Vagina (tissue), 2 donors: ENCODE data around the gene MARK2. TPM values are rescaled to one million over a fixed set of nuclear protein-coding genes. Genes with fewer than 3 reads are reported as not detected.
A peak's percentile ranks its signal among the peaks of the same experiment; 100 is the strongest.

ENCODE experiments used
- DNase-seq, 2 donors: peaks; one replicate each; pipeline ENCODE4 v3.0.0-alpha.2; 2017; ENCODE audit errors: extremely low spot score in 2 of 2
- H3K27ac ChIP-seq: fragments of 200-600 bp; sonication (generic); one replicate; pipeline ENCODE4 v1.5.1; 2019
- H3K27me3 ChIP-seq: fragments of 200-600 bp; sonication (generic); one replicate; pipeline ENCODE4 v1.5.1; 2019
- H3K36me3 ChIP-seq, 2 donors: fragments of 200-600 bp; sonication (generic); one replicate each; pipeline ENCODE4 v1.5.1; 2017 to 2019
- H3K4me1 ChIP-seq: fragments of 200-600 bp; sonication (generic); one replicate; pipeline ENCODE4 v1.5.1; 2019
- H3K4me3 ChIP-seq, 2 donors: fragments of 200-600 bp; sonication (generic); 1 replicate in 1 of 2; 2 replicates in 1 of 2; pipeline ENCODE4 v1.5.1; 2016 to 2019
- H3K9me3 ChIP-seq: fragments of 200-600 bp; sonication (generic); one replicate; pipeline ENCODE4 v1.5.1; 2019
- POLR2A ChIP-seq, 2 donors: fragments of 450-650 bp; IDR thresholded peaks; one replicate each; pipeline ENCODE4 v1.6.1; 2017; ENCODE audit warnings: antibody characterized with exemption in 2 of 2, mild to moderate bottlenecking in 2 of 2, moderate library complexity in 2 of 2
- POLR2AphosphoS5 ChIP-seq, 2 donors: sonication (generic); formaldehyde crosslinking; IDR thresholded peaks; one replicate each; pipeline ENCODE4 v1.9.0; 2017; ENCODE audit warnings: antibody characterized with exemption in 2 of 2, mild to moderate bottlenecking in 2 of 2, low read depth in 1 of 2; ENCODE audit not compliant: insufficient read depth in 1 of 2
- intact Hi-C: fragments of 100-400 bp; cut with DNase I; formaldehyde crosslinking; loops from one replicate; pipeline ENCODE4 v1.15.1; 2023
- total RNA-seq: library from RNA; depleted of rRNA; stranded (reverse); fragments of >200 nt; gene quantifications from one replicate; pipeline ENCODE4 v1.2.3, GENCODE V29; 2016
- TF ChIP-seq, protein P1 (sequence below), 3 experiments: fragments of 450-650 bp in 2 of 3; fragments of 200-600 bp in 1 of 3; sonication (generic) in 1 of 3; IDR thresholded peaks; one replicate each; pipeline ENCODE4 v1.5.1; 2017 to 2019; ENCODE audit warnings: antibody characterized with exemption in 3 of 3, mild to moderate bottlenecking in 2 of 3, moderate library complexity in 2 of 3

The MARK2 gene
- total RNA-seq, 1 donor from 2014 or later, result 35.6 TPM

DNA sequence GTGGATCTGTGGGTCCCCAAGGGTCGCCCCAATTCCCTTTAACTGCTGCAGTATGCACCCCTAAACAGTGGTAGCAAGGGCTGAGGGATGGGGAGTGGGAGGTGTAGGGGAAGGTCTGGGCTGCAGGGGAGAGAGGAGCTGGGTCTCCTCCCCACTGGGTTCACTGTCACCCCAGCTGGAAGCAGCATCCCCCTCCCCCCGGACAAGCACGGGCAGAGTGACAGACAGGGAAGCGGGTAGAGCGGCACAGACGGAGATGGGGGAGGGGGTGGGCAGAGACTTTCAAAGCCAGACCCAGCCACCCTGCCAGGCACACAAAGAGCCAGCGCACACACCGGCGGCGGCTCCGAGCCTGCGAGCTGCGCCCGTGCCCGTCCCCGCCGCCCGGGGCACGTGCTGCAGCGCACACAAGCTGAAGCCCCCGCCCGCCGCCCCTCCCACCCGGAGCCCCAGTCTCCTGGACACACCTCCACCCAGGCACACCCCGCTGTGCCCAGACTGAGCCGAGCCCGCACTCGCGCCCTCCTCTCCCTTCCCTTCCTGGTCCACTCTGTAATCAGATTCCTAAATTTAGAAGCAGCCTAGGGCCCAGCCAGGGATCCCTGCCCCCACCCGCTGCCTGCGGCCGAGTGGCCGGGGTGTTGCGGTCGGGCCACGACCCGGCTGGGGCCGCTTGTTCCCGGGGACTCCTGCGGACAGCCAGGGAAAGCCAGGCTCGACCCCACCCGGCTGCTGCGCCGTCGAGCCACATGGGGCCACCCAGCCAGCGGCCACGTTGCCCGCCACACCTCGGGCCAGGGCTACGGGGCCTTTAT lies 79.0 kb downstream of the MARK2 start:
- Histone ChIP-seq H3K4me3 (peak overlapping the region; percentile 52 to 53), H3K27ac (peak overlapping the region; percentile 81), H3K4me1 (peaks cover 56% of the 10 kb centered on the region), H3K36me3 (no peaks in the 10 kb centered on the region), H3K9me3 (no peaks in the 10 kb centered on the region), H3K27me3 (no peaks in the 10 kb centered on the region)
- TF ChIP-seq POLR2A (IDR thresholded peaks at IDR 0.05) (no peak), POLR2AphosphoS5 (IDR thresholded peaks at IDR 0.05; ENCODE audit: insufficient read depth in 1 of 2, low read depth in 1 of 2) (peak in 1 of 2 donors; percentile 55)
- intact Hi-C loops, result no loop called here
- DNase-seq, result no peak

DNA sequence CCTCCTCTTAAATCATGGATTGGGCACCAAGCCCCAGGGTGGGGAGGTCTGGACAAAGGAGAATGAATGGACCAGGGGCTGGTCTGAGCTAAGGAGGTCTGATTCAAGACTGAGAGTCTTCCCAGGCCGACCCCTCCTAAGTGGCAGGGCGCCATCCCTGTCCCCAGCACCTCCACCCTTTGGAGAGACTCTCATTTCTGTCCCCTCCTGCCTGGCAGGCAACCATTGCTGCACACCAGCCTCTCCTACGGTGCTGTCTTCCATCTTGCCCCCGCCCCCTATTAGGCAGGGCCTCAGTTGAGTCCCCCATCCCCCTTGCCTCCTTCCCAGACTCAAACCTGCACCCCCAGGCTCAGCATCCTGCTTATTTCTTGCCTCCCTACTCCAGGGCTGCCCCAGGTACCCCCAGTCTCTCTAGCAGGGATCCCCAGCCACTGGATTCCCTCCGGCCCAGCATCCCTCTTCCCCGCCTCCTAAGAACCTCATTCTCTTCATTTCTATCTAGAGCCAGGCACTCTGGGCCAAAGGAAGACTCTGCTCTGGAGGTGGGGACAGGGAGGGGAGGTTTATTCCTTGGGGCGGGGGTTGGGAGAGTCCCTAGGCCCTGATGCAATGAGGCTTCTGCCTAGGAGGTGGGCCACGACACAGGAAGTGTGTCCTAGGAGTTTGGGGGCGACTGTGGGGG lies 79.7 kb downstream of the MARK2 start:
- H3K4me3 ChIP-seq, result peak overlapping the region; percentile 52 to 53
- H3K27me3 ChIP-seq, result no peaks in the 10 kb centered on the region
- H3K27ac ChIP-seq, result peak overlapping the region; percentile 81
- H3K9me3 ChIP-seq, result no peaks in the 10 kb centered on the region
- TF ChIP-seq POLR2A (IDR thresholded peaks at IDR 0.05) (no peak), POLR2AphosphoS5 (IDR thresholded peaks at IDR 0.05; ENCODE audit: insufficient read depth in 1 of 2, low read depth in 1 of 2) (no peak)
- TF ChIP-seq, protein P1, sequence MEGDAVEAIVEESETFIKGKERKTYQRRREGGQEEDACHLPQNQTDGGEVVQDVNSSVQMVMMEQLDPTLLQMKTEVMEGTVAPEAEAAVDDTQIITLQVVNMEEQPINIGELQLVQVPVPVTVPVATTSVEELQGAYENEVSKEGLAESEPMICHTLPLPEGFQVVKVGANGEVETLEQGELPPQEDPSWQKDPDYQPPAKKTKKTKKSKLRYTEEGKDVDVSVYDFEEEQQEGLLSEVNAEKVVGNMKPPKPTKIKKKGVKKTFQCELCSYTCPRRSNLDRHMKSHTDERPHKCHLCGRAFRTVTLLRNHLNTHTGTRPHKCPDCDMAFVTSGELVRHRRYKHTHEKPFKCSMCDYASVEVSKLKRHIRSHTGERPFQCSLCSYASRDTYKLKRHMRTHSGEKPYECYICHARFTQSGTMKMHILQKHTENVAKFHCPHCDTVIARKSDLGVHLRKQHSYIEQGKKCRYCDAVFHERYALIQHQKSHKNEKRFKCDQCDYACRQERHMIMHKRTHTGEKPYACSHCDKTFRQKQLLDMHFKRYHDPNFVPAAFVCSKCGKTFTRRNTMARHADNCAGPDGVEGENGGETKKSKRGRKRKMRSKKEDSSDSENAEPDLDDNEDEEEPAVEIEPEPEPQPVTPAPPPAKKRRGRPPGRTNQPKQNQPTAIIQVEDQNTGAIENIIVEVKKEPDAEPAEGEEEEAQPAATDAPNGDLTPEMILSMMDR (IDR thresholded peaks at IDR 0.05), result no peak
- DNase-seq, result no peak
- H3K4me1 ChIP-seq, result peaks cover 56% of the 10 kb centered on the region
- H3K36me3 ChIP-seq, result no peaks in the 10 kb centered on the region
- intact Hi-C loops, result no loop called here

DNA sequence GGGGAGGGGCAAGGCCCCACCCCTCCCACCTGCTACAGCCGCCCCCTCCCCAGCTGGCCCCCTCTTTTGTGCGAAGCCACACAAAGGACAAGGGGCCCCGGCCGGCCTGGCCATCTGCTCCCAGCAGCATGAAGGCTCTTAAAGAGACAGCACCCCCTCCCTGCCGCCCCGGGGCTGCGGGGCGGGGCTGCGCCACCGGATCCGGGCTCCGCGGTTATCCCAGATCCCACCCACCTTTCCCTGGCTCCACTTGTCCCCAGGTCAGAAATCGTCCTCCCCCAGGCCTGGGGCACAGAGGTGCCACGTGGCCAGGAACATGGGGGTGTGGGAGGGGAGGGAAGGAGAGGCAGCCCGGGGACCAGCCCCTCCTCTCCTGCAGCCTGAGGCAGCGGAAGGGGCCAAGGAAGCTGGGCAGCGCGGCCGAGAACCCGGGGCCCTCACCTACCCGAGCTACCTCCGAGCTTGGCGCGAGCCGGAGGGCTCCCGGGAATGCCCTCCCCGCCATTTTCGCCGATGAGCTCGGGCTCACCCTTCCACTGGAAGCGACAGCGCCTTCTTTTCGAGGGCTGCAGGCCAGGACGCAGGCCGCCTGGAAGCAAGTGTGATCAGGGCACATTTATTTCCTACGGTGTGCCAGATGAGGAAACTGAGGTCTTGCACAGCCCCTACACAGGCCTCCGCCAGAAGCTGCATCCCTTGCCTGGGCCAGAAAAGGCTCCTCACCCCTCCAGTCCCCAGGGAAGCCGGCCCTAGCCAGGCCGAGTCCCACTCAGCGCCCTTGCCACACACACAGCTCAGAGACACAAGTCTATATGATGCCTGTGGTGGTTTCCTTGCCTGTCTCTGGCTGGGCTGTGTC lies 80.6 kb downstream of the MARK2 start:
- no peak for DNase-seq
- Histone ChIP-seq H3K4me3 (peak overlapping the region; percentile 23 to 27), H3K27me3 (no peaks in the 10 kb centered on the region), H3K9me3 (no peaks in the 10 kb centered on the region), H3K36me3 (no peaks in the 10 kb centered on the region), H3K4me1 (peaks cover 56% of the 10 kb centered on the region), H3K27ac (peak overlapping the region; percentile 81)
- TF ChIP-seq POLR2A (IDR thresholded peaks at IDR 0.05) (no peak), POLR2AphosphoS5 (IDR thresholded peaks at IDR 0.05; ENCODE audit: insufficient read depth in 1 of 2, low read depth in 1 of 2) (no peak)
- TF ChIP-seq, protein P1 (IDR thresholded peaks at IDR 0.05), result no peak
- intact Hi-C loops, result no loop called here

DNA sequence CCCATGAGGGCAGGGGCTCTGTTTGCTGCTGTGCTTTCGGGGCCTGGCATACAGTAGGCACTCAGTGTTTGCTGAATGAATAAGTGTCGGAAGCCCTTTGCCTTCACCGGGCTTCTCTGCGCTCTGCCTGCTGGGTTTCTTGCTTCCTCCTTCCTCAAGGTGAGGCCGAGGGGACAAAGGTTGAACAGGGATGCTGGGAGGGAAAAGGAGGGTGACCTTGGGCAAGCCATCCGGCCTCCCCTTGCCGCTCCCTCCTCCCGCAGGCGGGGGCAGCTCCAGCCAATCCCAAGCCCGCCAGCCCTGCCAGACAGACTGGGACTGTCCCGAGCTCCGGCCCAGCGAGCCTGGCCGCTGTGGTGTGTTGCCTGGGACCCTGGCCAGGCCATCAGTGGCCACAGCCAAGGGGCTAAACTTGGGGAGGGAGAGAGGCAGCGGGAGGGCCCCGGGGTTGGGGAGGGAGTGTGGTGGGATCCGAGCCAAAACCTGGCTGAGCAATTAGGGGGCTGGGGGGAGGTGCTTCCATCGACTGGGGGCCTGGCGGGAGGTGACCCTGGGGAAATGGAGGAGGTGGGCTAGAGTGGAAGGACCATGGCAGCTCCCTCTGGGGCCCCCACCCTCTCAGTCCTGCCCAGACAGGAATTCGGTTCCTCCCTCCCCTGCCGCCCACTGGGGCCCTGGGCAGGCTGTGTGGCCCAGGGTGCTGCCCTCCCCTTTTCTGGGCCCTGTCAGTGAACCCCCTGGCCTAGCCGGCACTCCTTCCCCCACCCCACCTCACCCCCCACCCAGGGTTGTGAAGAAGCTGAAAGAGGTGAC lies 81.4 kb downstream of the MARK2 start:
- intact Hi-C loops, result no loop called here
- Histone ChIP-seq H3K36me3 (no peaks in the 10 kb centered on the region), H3K4me1 (peaks cover 54% of the 10 kb centered on the region), H3K27me3 (no peaks in the 10 kb centered on the region), H3K9me3 (no peaks in the 10 kb centered on the region), H3K4me3 (no peak overlapping the region), H3K27ac (peak overlapping the region; percentile 81)
- TF ChIP-seq POLR2AphosphoS5 (IDR thresholded peaks at IDR 0.05; ENCODE audit: insufficient read depth in 1 of 2, low read depth in 1 of 2), result no peak
- TF ChIP-seq, protein P1 (IDR thresholded peaks at IDR 0.05), result no peak
- no peak for TF ChIP-seq POLR2A (IDR thresholded peaks at IDR 0.05)
- no peak for DNase-seq
